ENCODE data around the gene GINS2. TPM values are rescaled to one million over a fixed set of nuclear protein-coding genes. Genes with fewer than 3 reads are reported as not detected.

Gene GINS2
- total and polyA plus RNA-seq, 2 donors (not counting 3 experiments of a cell fraction or from before 2014, with no cell fraction given): 10.4 to 24.1 TPM

GRCh38 chr16:85724126-85724879 is 35.5 kb upstream of the GINS2 start:
- no peaks in the 10 kb centered on the region for H3K4me1 ChIP-seq (ENCODE audit: control insufficient read depth, extremely low read depth, insufficient read depth, low read length)
- H3K27ac ChIP-seq (ENCODE audit: insufficient read depth, low read depth, low read length): no peak overlapping the region
- H3K36me3 ChIP-seq (ENCODE audit: control insufficient read depth in 2 of 2, extremely low read depth in 1 of 2, insufficient read depth in 2 of 2, low read length in 2 of 2): peaks cover 0 to 3% of the 10 kb centered on the region in 2 experiments
- H3K9me3 ChIP-seq (replicated peaks; ENCODE audit: control insufficient read depth, insufficient read depth, low read length): no peaks in the 10 kb centered on the region
- CTCF ChIA-PET: interaction anchor here (1.5 kb wide), 1 partner anchor 36 kb away, joined by 3 read pairs; no protein-coding TSS in a partner anchor
- dilution Hi-C loops (cut with MboI; ENCODE audit: extremely low pct_ligation_motif_present, low sequenced_read_pairs): no loop called here
- H2AFZ ChIP-seq (ENCODE audit: low read depth, low read length): no peak overlapping the region
- TF ChIP-seq MYC (IDR thresholded peaks at IDR 0.05; ENCODE audit: low read depth, low read length) (no peak), CTCF (IDR thresholded peaks at IDR 0.05; ENCODE audit: extremely low read depth in 1 of 2, insufficient read depth in 1 of 2, low read depth in 1 of 2, low read length in 2 of 2) (no peak), EZH2 (IDR thresholded peaks at IDR 0.05; ENCODE audit: borderline replicate concordance, low read depth, low read length, severe bottlenecking) (no peak), GATA2 (IDR thresholded peaks at IDR 0.05; ENCODE audit: insufficient read depth, insufficient read length, low read depth, low read length) (no peak), POLR2AphosphoS5 (IDR thresholded peaks at IDR 0.05; ENCODE audit: insufficient read depth, low read depth, low read length) (no peak), JUN (IDR thresholded peaks at IDR 0.05; ENCODE audit: borderline replicate concordance, insufficient read depth, insufficient read length, low read depth) (no peak), MAX (IDR thresholded peaks at IDR 0.05; ENCODE audit: insufficient read depth, insufficient read length) (no peak), FOS (IDR thresholded peaks at IDR 0.05; ENCODE audit: borderline replicate concordance, insufficient read depth, low read length) (no peak), POLR2A (IDR thresholded peaks at IDR 0.05; ENCODE audit: low read depth, low read length) (no peak)
- intact Hi-C loops (cut with micrococcal nuclease): no loop called here
- no peaks in the 10 kb centered on the region for H3K27me3 ChIP-seq (ENCODE audit: control insufficient read depth in 2 of 2, insufficient read depth in 2 of 2, low read length in 2 of 2)
- POLR2A ChIA-PET: no interaction called here
- DNase-seq (ENCODE audit: low read depth, low spot score) (no peak), FAIRE-seq (no peak)
- H3K9me1 ChIP-seq (replicated peaks; ENCODE audit: control insufficient read depth, extremely low read depth, insufficient read depth, low read length): no peaks in the 10 kb centered on the region
- no TSS peak for BruUV-seq (replicated peaks)
- no peak overlapping the region for H3K9ac ChIP-seq (replicated peaks; ENCODE audit: extremely low read depth, insufficient read depth, low read length)
- H3K4me3 ChIP-seq (replicated peaks in 1 of 3; ENCODE audit: insufficient read depth in 1 of 3, low read depth in 1 of 3, low read length in 3 of 3): no peak overlapping the region
- no peaks in the 10 kb centered on the region for H4K20me1 ChIP-seq (replicated peaks; ENCODE audit: control insufficient read depth, extremely low read depth, insufficient read depth, low read length)
- peaks cover 21% of the 10 kb centered on the region for H3K79me2 ChIP-seq (ENCODE audit: control insufficient read depth, insufficient read depth, low read length)
- no peak overlapping the region for H3K4me2 ChIP-seq (ENCODE audit: insufficient read depth, low read length)

Measured in endothelial cell of umbilical vein (primary cell).